ENCODE measurements around the gene ARAP2.

ARAP2 gene

GRCh38 chr4:36029951-36030350, 214.4 kb downstream of the ARAP2 start:
- TF ChIP-seq REST (IDR thresholded peaks at IDR 0.05; ENCODE audit: insufficient read depth in 1 of 2, low read depth in 2 of 2, low read length in 2 of 2) (no peak), POLR2AphosphoS5 (IDR thresholded peaks at IDR 0.05; ENCODE audit: low read depth, low read length) (no peak), TAF1 (IDR thresholded peaks at IDR 0.05; ENCODE audit: borderline replicate concordance, insufficient read depth, low read length) (no peak), FOXP2 (optimal IDR thresholded peaks at IDR 0.05; ENCODE audit: borderline replicate concordance, extremely low read depth, extremely low read length, insufficient read depth) (no peak), SIN3A (IDR thresholded peaks at IDR 0.05; ENCODE audit: borderline replicate concordance, insufficient read depth, low read length) (no peak)

- TF ChIP-seq TAF1 (IDR thresholded peaks at IDR 0.05; ENCODE audit: borderline replicate concordance, insufficient read depth, low read length) (no peak), FOXP2 (optimal IDR thresholded peaks at IDR 0.05; ENCODE audit: borderline replicate concordance, extremely low read depth, extremely low read length, insufficient read depth) (no peak), POLR2AphosphoS5 (IDR thresholded peaks at IDR 0.05; ENCODE audit: low read depth, low read length) (no peak), SIN3A (IDR thresholded peaks at IDR 0.05; ENCODE audit: borderline replicate concordance, insufficient read depth, low read length) (no peak), REST (IDR thresholded peaks at IDR 0.05; ENCODE audit: insufficient read depth in 1 of 2, low read depth in 2 of 2, low read length in 2 of 2) (no peak)
These were observed 217.1 kb downstream of the ARAP2 start for GRCh38 chr4:36027203-36027602.

- TF ChIP-seq FOXP2 (optimal IDR thresholded peaks at IDR 0.05; ENCODE audit: borderline replicate concordance, extremely low read depth, extremely low read length, insufficient read depth) (no peak), TAF1 (IDR thresholded peaks at IDR 0.05; ENCODE audit: borderline replicate concordance, insufficient read depth, low read length) (no peak), REST (IDR thresholded peaks at IDR 0.05; ENCODE audit: insufficient read depth in 1 of 2, low read depth in 2 of 2, low read length in 2 of 2) (no peak), POLR2AphosphoS5 (IDR thresholded peaks at IDR 0.05; ENCODE audit: low read depth, low read length) (no peak), SIN3A (IDR thresholded peaks at IDR 0.05; ENCODE audit: borderline replicate concordance, insufficient read depth, low read length) (no peak)
These were observed 217.9 kb downstream of the ARAP2 start for GRCh38 chr4:36026348-36026880.

GRCh38 chr4:36024901-36025660, 219.2 kb downstream of the ARAP2 start:
- TF ChIP-seq POLR2AphosphoS5 (IDR thresholded peaks at IDR 0.05; ENCODE audit: low read depth, low read length) (no peak), SIN3A (IDR thresholded peaks at IDR 0.05; ENCODE audit: borderline replicate concordance, insufficient read depth, low read length) (no peak), TAF1 (IDR thresholded peaks at IDR 0.05; ENCODE audit: borderline replicate concordance, insufficient read depth, low read length) (no peak), FOXP2 (optimal IDR thresholded peaks at IDR 0.05; ENCODE audit: borderline replicate concordance, extremely low read depth, extremely low read length, insufficient read depth) (no peak), REST (IDR thresholded peaks at IDR 0.05; ENCODE audit: insufficient read depth in 1 of 2, low read depth in 2 of 2, low read length in 2 of 2) (no peak)

All from PFSK-1 (cell line).